A673 (cell line): Measurements from ENCODE around the gene ELFN2. TPM values are rescaled to one million over a fixed set of nuclear protein-coding genes. Genes with fewer than 3 reads are reported as not detected.

Source experiments
- BruUV-seq: library from RNA; stranded (reverse); fragments of 400-500 nt; replicated peaks from 2 replicates; lab custom pipeline; 2021; lab: Mats Ljungman, UMichigan
- CTCF ChIA-PET: fragments of 300-600 bp; sonication (Branson Sonifier 250); formaldehyde crosslinking; loops from one replicate; lab custom pipeline; 2022; ENCODE audit warnings: antibody characterized with exemption; lab: Charles Lee
- POLR2A ChIA-PET: fragments of 300-600 bp; sonication (Branson Sonifier 250); formaldehyde crosslinking; loops from one replicate; lab custom pipeline; 2022; ENCODE audit warnings: antibody characterized with exemption; ENCODE audit not compliant: low non-redundant PET; lab: Charles Lee
- DNase-seq: peaks from one replicate; pipeline ENCODE4 v3.0.0-alpha.2; 2015; ENCODE audit warnings: low spot score
- H3K27ac ChIP-seq: fragments of 200-600 bp; sonication (generic); 2 replicates; pipeline ENCODE4 v1.5.1; 2016; ENCODE audit warnings: mixed run types, low read depth, mild to moderate bottlenecking, mixed read lengths, antibody characterized with exemption, low read length; ENCODE audit not compliant: poor library complexity, severe bottlenecking
- H3K27me3 ChIP-seq: fragments of 200-600 bp; sonication (generic); replicated peaks from 2 replicates; pipeline ENCODE4 v1.6.1; 2017; ENCODE audit warnings: mixed run types, low read depth, mild to moderate bottlenecking, mixed read lengths, antibody characterized with exemption, low read length; ENCODE audit not compliant: insufficient read depth, poor library complexity
- H3K36me3 ChIP-seq: fragments of 200-600 bp; sonication (generic); 2 replicates; pipeline ENCODE4 v1.6.1; 2016; ENCODE audit warnings: mixed run types, mild to moderate bottlenecking, mixed read lengths, antibody characterized with exemption, low read length; ENCODE audit not compliant: insufficient read depth, poor library complexity, severe bottlenecking
- H3K4me1 ChIP-seq: fragments of 200-600 bp; sonication (generic); 2 replicates; pipeline ENCODE4 v1.6.1; 2017; ENCODE audit warnings: mixed run types, mild to moderate bottlenecking, mixed read lengths, antibody characterized with exemption, low read length; ENCODE audit not compliant: insufficient read depth, poor library complexity, severe bottlenecking
- H3K4me3 ChIP-seq: fragments of 200-600 bp; sonication (generic); 2 replicates; pipeline ENCODE4 v1.5.1; 2016; ENCODE audit warnings: low read depth, mixed run types, mild to moderate bottlenecking, mixed read lengths, low read length; ENCODE audit not compliant: poor library complexity, severe bottlenecking
- H3K9me3 ChIP-seq: fragments of 200-600 bp; sonication (generic); 2 replicates; pipeline ENCODE4 v1.6.1; 2016; ENCODE audit warnings: mixed run types, low read depth, mild to moderate bottlenecking, mixed read lengths, antibody characterized with exemption, low read length; ENCODE audit not compliant: poor library complexity, severe bottlenecking
- CTCF ChIP-seq: fragments of 300-800, 200-600 bp; sonication (generic); conservative IDR thresholded peaks from 2 replicates; pipeline ENCODE4 v1.5.1; 2017; ENCODE audit warnings: low read depth, mild to moderate bottlenecking, antibody characterized with exemption, low read length, moderate library complexity, mixed read lengths
- EZH2 ChIP-seq: fragments of 200-600 bp; sonication (generic); IDR thresholded peaks from 2 replicates; pipeline ENCODE4 v1.6.1; 2017; ENCODE audit warnings: borderline replicate concordance, low read depth, mild to moderate bottlenecking, mixed read lengths, antibody characterized with exemption, low read length; ENCODE audit not compliant: poor library complexity, severe bottlenecking
- intact Hi-C: fragments of 100-400 bp; cut with micrococcal nuclease; formaldehyde crosslinking; loops from one replicate; pipeline ENCODE4 v1.10.0; 2022; ENCODE audit not compliant: unreplicated experiment
- total RNA-seq: library from RNA; stranded (reverse); gene quantifications from 2 replicates; pipeline ENCODE4 v1.2.3, GENCODE V29; 2021

ELFN2 gene
- total RNA-seq, 1 experiment from 2014 or later = not detected

- Histone ChIP-seq H3K9me3 (no peaks in the 10 kb centered on the region), H3K27ac (no peak overlapping the region), H3K4me3 (no peak overlapping the region), H3K4me1 (no peaks in the 10 kb centered on the region), H3K36me3 (no peaks in the 10 kb centered on the region), H3K27me3 (no peaks in the 10 kb centered on the region)
- TF ChIP-seq EZH2 = no peak
- no peak for TF ChIP-seq CTCF
- no TSS peak for BruUV-seq
- POLR2A ChIA-PET = no interaction called here
- CTCF ChIA-PET = no interaction called here
- intact Hi-C loops = no loop called here
- DNase-seq = no peak
Measured at GRCh38 chr22:37343348-37343747, 83.9 kb downstream of the ELFN2 start.

- CTCF ChIA-PET = no interaction called here
- Histone ChIP-seq H3K27ac (no peak overlapping the region), H3K4me1 (no peaks in the 10 kb centered on the region), H3K9me3 (no peaks in the 10 kb centered on the region), H3K36me3 (no peaks in the 10 kb centered on the region), H3K27me3 (no peaks in the 10 kb centered on the region), H3K4me3 (no peak overlapping the region)
- no peak for DNase-seq
- no peak for TF ChIP-seq EZH2
- TF ChIP-seq CTCF = no peak
- intact Hi-C loops = no loop called here
- no TSS peak for BruUV-seq
- POLR2A ChIA-PET = no interaction called here
Measured at GRCh38 chr22:37342065-37342464, 85.2 kb downstream of the ELFN2 start.

GRCh38 chr22:37340331-37341262 lies 86.7 kb downstream of the ELFN2 start:
- intact Hi-C loops = no loop called here
- no TSS peak for BruUV-seq
- DNase-seq = no peak
- Histone ChIP-seq H3K27ac (no peak overlapping the region), H3K27me3 (no peaks in the 10 kb centered on the region), H3K4me1 (peaks cover 1% of the 10 kb centered on the region), H3K4me3 (no peak overlapping the region), H3K36me3 (no peaks in the 10 kb centered on the region), H3K9me3 (no peaks in the 10 kb centered on the region)
- ChIA-PET CTCF (interaction anchor here (0.6 kb wide), 1 partner anchor 35 kb away, joined by 3 read pairs; no protein-coding TSS in a partner anchor), POLR2A (no interaction called here)
- TF ChIP-seq CTCF (no peak), EZH2 (no peak)
